ENCODE data around the gene FAM43B. TPM values are rescaled to one million over a fixed set of nuclear protein-coding genes. Genes with fewer than 3 reads are reported as not detected.

Gene FAM43B
- total RNA-seq, 2 donors from 2014 or later: not detected

DNA sequence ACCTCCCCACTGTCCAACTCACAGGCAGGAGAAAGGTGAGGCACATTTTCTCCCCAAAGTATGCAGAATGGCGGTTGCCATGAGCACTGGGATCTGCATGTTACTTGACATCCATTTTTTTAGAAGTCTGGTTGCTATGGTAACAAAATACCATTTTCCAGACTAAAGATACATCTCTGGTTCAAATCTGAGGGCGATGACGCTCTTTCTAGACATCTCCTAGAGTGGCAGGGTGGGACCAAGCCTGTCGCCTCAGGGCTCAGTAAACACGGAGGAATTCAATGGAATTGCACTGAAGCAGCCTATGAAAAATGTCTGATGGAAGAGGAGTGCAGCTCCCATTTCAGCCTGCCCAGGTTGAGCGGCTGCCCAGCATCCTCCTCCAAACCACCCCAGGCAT is 21.5 kb upstream of the FAM43B start:
- Mint-ChIP-seq H3K36me3 (ENCODE audit: low read depth) (peaks cover 14% of the 10 kb centered on the region), H3K4me1 (peaks cover 8% of the 10 kb centered on the region), H3K4me3 (no peak overlapping the region), H3K27ac (no peak overlapping the region), H3K27me3 (peaks cover 91% of the 10 kb centered on the region)
- H3K9me3 ChIP-seq (ENCODE audit: control insufficient read depth, low read length, poor library complexity, severe bottlenecking): no peaks in the 10 kb centered on the region
- DNase-seq (no peak), ATAC-seq (no peak)

DNA sequence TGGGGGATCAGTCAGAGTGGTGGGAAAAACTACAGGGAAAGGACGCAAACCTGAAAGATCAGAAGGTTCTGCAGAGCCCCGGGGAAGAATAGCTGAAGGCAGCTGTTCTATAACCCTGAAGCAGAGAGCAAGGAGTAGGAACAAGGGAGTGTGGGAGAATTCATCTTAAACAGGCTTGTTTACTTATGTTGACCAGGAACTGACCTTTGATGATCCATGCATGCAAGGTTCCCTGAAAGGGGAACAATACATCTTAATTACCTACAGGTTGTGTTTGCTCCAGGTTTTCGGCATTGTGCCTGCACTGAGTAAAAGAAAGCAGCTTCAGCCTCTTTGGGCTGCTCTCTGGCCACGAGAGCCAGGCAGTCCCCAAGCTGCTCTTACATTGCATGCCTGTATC is 18.7 kb upstream of the FAM43B start:
- Mint-ChIP-seq H3K27me3 (peaks cover 86% of the 10 kb centered on the region), H3K27ac (no peak overlapping the region), H3K4me1 (peaks cover 7% of the 10 kb centered on the region), H3K36me3 (ENCODE audit: low read depth) (peaks cover 11% of the 10 kb centered on the region), H3K4me3 (no peak overlapping the region)
- no peak for DNase-seq
- no peaks in the 10 kb centered on the region for H3K9me3 ChIP-seq (ENCODE audit: control insufficient read depth, low read length, poor library complexity, severe bottlenecking)
- no peak for ATAC-seq

DNA sequence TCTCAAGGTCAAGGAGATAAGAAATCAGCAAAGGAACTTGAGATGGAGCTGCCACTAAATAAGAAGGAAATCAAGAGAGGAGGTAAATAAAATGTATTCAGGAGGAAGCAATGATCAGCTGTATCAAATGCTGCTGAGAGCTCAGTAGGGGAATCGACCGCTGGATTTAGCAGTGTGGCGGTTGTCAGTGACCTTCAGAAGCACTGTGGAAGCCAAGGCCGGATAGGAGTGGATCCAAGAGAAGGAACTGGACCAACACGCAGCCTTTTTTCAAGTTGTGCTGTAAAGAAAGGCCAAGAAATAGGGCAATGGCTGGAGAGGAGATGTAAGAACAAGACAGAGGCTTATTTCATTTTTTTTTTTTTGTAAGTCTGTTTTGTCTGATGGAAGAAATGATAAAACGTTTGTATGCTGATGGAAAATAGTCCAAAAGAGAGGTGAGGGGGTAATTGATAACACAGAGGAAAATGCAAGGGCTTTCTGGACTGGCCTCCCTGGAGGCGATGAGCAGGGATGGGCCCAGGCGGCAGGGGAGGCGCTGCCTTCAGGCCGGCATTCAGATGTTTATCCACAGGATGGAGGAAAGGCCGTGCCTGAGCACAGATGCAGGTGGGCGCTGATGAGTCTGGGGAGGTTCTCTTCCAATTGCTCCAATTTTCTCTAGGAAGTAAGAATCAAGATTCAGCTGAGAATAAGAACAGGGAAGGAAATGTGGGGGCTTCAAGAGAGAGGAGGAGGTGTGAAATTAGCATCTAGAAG is 17.5 kb upstream of the FAM43B start:
- no peaks in the 10 kb centered on the region for H3K9me3 ChIP-seq (ENCODE audit: control insufficient read depth, low read length, poor library complexity, severe bottlenecking)
- DNase-seq (no peak), ATAC-seq (no peak)
- Mint-ChIP-seq H3K36me3 (ENCODE audit: low read depth) (peaks cover 15% of the 10 kb centered on the region), H3K4me1 (peaks cover 7% of the 10 kb centered on the region), H3K27me3 (peaks cover 86% of the 10 kb centered on the region), H3K4me3 (no peak overlapping the region), H3K27ac (peak overlapping the region; percentile 81)

DNA sequence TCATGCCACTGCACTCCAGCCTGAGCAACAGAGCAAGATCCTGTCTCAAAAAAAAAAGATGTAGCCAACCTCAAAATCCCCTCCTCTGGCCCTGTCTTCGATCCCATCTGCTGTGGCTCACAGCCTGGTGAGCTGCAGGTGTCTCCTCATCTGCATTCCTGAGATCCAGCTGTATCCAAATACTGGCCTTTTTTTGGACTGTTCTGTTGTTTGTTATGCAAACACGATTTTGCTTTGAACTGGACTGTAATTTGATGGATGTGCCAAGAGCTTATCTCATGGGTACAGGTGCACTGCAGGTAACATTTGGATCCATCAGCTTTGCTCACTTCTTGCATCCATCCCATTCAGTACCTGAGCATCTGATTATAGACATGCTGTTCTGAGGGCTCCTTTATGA is 14.1 kb upstream of the FAM43B start:
- Mint-ChIP-seq H3K36me3 (ENCODE audit: low read depth) (peaks cover 12% of the 10 kb centered on the region), H3K4me1 (peaks cover 7% of the 10 kb centered on the region), H3K27me3 (peaks cover 83% of the 10 kb centered on the region), H3K27ac (no peak overlapping the region), H3K4me3 (no peak overlapping the region)
- no peaks in the 10 kb centered on the region for H3K9me3 ChIP-seq (ENCODE audit: control insufficient read depth, low read length, poor library complexity, severe bottlenecking)
- ATAC-seq (no peak), DNase-seq (no peak)

DNA sequence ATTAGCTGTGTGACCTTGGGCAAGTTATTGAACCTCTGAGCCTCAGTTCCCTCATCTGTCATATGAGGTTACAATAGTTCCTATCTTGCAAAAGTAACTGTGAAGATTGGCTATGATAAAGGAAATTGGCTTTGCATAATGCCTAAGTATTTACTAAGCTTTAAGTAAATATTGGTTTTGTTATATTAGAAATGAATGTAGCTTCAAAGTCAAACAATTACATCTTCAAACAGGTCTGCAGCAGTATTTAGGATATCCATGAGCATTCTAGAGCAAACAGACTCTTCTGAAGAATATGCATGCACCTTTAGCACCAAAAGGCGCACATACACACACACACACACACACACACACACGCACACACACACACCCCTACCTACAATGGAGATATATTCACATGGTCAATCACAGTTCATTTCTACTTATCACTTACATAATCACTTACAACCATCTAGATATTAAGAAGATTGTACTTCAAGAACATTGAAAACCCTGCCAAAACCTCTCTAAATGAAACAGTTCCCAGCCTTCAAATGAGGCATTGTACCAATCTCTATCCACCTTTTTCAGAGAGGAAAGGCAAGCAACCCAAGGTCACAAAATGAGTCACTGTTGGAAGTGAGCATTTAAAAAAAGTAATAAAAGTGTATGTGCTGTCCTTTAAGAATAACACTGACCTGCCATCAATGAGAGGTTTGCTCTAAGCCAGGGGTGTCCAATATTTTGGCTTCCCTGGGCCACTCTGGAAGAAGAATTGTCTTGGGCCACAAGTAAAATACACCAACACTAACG is 13.4 kb upstream of the FAM43B start:
- Mint-ChIP-seq H3K4me1 (peaks cover 7% of the 10 kb centered on the region), H3K27me3 (peaks cover 79% of the 10 kb centered on the region), H3K27ac (no peak overlapping the region), H3K4me3 (no peak overlapping the region), H3K36me3 (ENCODE audit: low read depth) (peaks cover 10% of the 10 kb centered on the region)
- no peak for DNase-seq
- ATAC-seq: no peak
- H3K9me3 ChIP-seq (ENCODE audit: control insufficient read depth, low read length, poor library complexity, severe bottlenecking): no peaks in the 10 kb centered on the region

DNA sequence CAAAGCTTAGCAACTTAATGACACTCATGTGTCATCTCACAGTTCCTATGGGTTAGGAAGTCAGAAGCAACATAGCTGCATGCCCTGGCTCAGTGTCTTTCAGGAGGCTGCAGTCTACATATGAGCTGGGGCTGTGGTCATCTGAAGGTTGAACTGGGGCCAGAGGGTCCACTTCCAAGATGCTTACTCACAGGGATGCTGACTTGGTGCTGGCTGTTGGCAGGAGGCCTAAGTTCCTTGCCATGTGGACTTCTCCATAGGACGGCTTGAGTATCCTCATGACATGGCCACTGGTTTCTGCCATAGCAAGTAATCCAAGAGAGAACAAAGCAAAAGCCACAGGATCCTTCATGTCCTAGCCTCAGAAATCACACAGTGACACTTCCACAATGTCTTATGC is 12.1 kb upstream of the FAM43B start:
- H3K27me3 Mint-ChIP-seq: peaks cover 73% of the 10 kb centered on the region
- no peak overlapping the region for H3K4me3 Mint-ChIP-seq
- ATAC-seq: no peak
- H3K27ac Mint-ChIP-seq: no peak overlapping the region
- peaks cover 4% of the 10 kb centered on the region for H3K36me3 Mint-ChIP-seq (ENCODE audit: low read depth)
- DNase-seq: no peak
- no peaks in the 10 kb centered on the region for H3K9me3 ChIP-seq (ENCODE audit: control insufficient read depth, low read length, poor library complexity, severe bottlenecking)
- H3K4me1 Mint-ChIP-seq: peaks cover 2% of the 10 kb centered on the region

DNA sequence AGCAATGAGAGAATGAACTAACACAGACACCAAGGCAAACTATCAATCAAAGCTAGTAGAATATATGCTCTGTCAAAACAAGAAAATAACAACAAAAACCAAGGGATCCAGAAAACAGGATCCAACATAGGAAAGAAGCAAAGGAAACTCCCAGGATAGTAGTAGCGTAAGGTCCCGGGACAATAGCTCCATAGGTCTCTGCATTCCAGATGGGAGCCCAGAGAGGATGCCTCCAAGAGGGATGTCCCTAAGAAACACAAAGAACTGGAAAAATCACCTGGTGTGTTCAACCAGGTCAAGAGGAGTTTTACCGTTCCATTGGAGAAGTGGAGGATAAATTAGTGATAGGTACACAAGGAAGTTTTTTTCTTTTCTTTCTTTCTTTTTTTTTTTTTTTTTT is 5.7 kb upstream of the FAM43B start:
- Mint-ChIP-seq H3K27ac (no peak overlapping the region), H3K36me3 (ENCODE audit: low read depth) (no peaks in the 10 kb centered on the region), H3K4me3 (no peak overlapping the region), H3K27me3 (peaks cover 67% of the 10 kb centered on the region), H3K4me1 (no peaks in the 10 kb centered on the region)
- no peaks in the 10 kb centered on the region for H3K9me3 ChIP-seq (ENCODE audit: control insufficient read depth, low read length, poor library complexity, severe bottlenecking)
- ATAC-seq (no peak), DNase-seq (no peak)

DNA sequence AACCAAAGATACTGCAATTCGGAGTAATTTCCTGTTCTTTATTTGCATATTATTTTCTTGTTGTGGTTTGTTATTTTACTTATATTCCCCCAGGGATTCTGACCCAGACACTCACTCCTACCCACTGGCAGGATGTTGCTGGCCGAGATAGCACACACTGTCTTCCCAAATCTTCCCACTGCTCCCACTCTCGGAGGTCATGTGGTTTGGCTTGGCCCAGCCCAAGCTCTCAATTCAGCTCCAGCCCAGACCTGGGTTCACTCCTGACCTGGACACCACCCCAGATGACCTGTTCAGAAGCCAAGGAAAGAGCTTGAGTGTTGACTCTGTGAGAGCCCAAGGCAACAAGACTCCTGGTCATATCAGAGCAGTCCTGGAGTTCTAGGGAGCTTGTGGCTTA is 1.2 kb upstream of the FAM43B start:
- no peak overlapping the region for H3K27ac Mint-ChIP-seq

DNA sequence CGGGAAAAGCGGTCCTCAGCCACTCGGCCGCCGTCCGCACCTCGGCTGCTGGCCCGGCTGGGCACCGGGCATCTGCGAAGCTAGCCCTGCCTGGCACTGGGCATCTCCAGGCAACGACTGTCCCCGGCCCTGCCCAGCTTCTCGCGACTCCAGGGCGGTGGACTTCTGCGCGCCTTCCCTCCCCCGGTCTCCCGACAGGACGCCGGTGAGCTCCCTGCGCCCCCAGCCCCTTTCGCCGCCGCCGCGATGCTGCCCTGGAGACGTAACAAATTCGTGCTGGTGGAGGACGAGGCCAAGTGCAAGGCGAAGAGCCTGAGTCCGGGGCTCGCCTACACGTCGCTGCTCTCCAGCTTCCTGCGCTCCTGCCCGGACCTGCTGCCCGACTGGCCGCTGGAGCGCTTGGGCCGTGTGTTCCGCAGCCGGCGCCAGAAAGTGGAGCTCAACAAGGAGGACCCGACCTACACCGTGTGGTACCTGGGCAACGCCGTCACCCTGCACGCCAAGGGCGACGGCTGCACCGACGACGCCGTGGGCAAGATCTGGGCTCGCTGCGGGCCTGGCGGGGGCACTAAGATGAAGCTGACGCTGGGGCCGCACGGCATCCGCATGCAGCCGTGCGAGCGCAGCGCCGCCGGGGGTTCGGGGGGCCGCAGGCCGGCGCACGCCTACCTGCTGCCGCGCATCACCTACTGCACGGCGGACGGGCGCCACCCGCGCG is 514 bp downstream of the FAM43B start:
- Mint-ChIP-seq H3K4me1 (peaks cover 3% of the 10 kb centered on the region), H3K27ac (no peak overlapping the region), H3K4me3 (peak overlapping the region; percentile 3), H3K36me3 (ENCODE audit: low read depth) (no peaks in the 10 kb centered on the region), H3K27me3 (peaks cover 38% of the 10 kb centered on the region)
- ATAC-seq (no peak), DNase-seq (no peak)
- H3K9me3 ChIP-seq (ENCODE audit: control insufficient read depth, low read length, poor library complexity, severe bottlenecking): no peaks in the 10 kb centered on the region

More for the DNA sequence above, 1.2 kb upstream of the FAM43B start:
- ATAC-seq (no peak), DNase-seq (no peak)
- no peak overlapping the region for H3K4me3 Mint-ChIP-seq
- H3K27me3 Mint-ChIP-seq: peaks cover 52% of the 10 kb centered on the region
- no peaks in the 10 kb centered on the region for H3K36me3 Mint-ChIP-seq (ENCODE audit: low read depth)
- peaks cover 3% of the 10 kb centered on the region for H3K4me1 Mint-ChIP-seq
- no peaks in the 10 kb centered on the region for H3K9me3 ChIP-seq (ENCODE audit: control insufficient read depth, low read length, poor library complexity, severe bottlenecking)

DNA sequence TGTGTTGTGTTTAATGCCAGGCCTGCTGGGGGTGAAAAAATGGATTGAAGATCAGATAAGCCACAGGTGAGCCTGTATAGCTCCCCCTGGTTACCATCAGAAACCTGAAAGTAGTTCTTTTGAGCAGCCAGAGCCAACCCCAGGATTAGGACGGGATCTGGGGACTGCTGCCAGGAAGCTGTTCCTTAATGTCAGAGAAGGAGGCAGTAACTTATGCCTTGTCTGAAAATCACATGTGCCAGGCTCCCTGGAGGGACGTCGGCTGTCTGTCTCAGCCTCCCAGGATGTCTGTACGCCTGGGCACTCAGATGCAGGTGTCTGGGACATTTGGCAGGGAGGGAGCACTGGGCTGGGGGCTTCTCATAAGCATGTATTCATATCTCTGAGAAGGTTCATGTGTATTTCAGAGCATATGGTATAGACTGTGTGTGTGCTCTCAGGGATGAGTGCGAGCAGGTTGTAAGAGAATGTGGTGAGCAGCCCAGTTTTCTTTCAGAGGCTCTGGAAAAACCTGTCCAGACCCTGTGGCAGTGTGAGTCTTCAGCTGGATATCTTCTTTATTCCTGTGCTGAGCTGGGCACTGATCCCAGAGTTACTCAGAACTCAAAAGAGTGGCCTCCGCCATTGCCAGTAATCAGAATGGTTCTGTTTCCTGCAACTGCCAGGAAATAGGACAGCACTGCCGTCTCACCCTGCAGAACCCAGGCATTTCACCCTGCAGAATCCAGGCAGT is 2.8 kb downstream of the FAM43B start:
- Mint-ChIP-seq H3K4me1 (peaks cover 3% of the 10 kb centered on the region), H3K36me3 (ENCODE audit: low read depth) (no peaks in the 10 kb centered on the region), H3K4me3 (no peak overlapping the region), H3K27ac (peak overlapping the region; percentile 32), H3K27me3 (peaks cover 26% of the 10 kb centered on the region)
- DNase-seq: no peak
- ATAC-seq: no peak
- H3K9me3 ChIP-seq (ENCODE audit: control insufficient read depth, low read length, poor library complexity, severe bottlenecking): no peaks in the 10 kb centered on the region

DNA sequence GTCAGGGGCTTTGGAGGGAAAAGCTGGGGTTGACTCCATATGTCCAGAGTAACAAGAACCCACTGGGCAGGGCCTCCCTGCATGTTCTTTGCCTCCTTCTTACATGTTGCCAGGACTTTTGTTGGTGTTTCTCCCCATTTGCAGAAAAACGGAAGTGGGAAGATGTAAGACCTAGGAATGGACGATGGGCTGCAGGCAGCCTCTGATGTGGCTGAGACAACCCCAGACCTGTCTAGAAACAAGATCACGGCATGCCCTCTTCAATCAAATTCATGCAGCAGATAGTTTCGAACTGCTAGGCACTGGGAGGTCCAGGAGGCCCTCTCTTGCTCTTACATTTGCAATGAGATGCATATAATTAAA is 3.4 kb downstream of the FAM43B start:
- no peaks in the 10 kb centered on the region for H3K9me3 ChIP-seq (ENCODE audit: control insufficient read depth, low read length, poor library complexity, severe bottlenecking)
- H3K4me3 Mint-ChIP-seq: no peak overlapping the region
- H3K27me3 Mint-ChIP-seq: peaks cover 31% of the 10 kb centered on the region
- H3K4me1 Mint-ChIP-seq: peaks cover 3% of the 10 kb centered on the region
- ATAC-seq (no peak), DNase-seq (no peak)
- no peaks in the 10 kb centered on the region for H3K36me3 Mint-ChIP-seq (ENCODE audit: low read depth)
- H3K27ac Mint-ChIP-seq: no peak overlapping the region

DNA sequence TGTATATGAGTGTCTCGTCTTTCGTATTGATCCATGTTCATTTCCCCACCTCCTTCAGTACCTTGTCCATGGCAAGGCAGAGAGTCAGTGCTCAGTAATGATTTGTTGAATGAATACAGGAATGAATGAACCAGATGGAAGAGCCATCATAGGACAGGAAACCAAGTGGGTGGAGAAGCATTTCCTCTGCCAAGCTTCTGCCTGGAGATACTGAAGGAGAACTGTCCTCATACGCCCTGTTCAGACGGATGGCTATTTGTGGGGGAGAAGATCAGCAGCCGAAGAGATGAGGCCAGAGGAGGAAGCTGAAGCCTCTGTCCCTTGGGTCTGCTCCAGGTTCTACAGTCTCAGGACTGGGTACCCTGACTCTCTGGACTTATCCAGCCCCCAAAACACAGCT is 5.8 kb downstream of the FAM43B start:
- Mint-ChIP-seq H3K36me3 (ENCODE audit: low read depth) (no peaks in the 10 kb centered on the region), H3K27ac (no peak overlapping the region), H3K4me3 (no peak overlapping the region), H3K27me3 (peaks cover 46% of the 10 kb centered on the region), H3K4me1 (peaks cover 3% of the 10 kb centered on the region)
- no peaks in the 10 kb centered on the region for H3K9me3 ChIP-seq (ENCODE audit: control insufficient read depth, low read length, poor library complexity, severe bottlenecking)
- DNase-seq: no peak
- no peak for ATAC-seq

DNA sequence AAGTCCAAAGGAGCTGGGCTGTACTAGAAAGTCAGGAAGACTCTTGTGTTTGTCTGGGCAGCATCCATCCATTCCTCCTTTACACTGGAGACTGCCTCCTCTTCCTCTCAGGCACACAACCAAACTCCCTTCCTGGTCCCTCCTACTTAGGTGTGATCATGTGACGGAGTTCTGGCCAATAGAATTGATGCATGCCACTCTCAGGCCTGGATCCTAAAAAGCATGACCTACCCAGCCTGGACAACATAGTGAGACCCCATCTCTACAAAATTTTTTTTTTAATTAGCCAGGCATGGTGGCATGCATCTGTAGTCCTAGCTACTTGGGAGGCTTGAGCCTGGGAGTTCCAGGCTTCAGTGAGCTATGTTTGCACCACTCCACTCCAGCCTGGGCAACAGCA is 8.6 kb downstream of the FAM43B start:
- Mint-ChIP-seq H3K27ac (no peak overlapping the region), H3K27me3 (peaks cover 51% of the 10 kb centered on the region), H3K4me3 (no peak overlapping the region), H3K4me1 (no peaks in the 10 kb centered on the region), H3K36me3 (ENCODE audit: low read depth) (no peaks in the 10 kb centered on the region)
- ATAC-seq: no peak
- DNase-seq: no peak
- no peaks in the 10 kb centered on the region for H3K9me3 ChIP-seq (ENCODE audit: control insufficient read depth, low read length, poor library complexity, severe bottlenecking)
